ENCODE results near the gene TOM1L2. TPM values are rescaled to one million over a fixed set of nuclear protein-coding genes. Genes with fewer than 3 reads are reported as not detected.

TOM1L2 gene
- total and polyA plus RNA-seq, 11 donors: 122 to 345 (median 247) TPM

GRCh38 chr17:17979778-17980177 lies 7.6 kb upstream of the TOM1L2 start:
- DNase-seq (no peak), ATAC-seq (no peak)
- Histone ChIP-seq H3K4me3 (no peak overlapping the region), H3K4me1 (peaks cover 0 to 10% (median 0%) of the 10 kb centered on the region in 12 donors), H3K27me3 (no peaks in the 10 kb centered on the region), H3K9me3 (no peaks in the 10 kb centered on the region), H3K27ac (no peak overlapping the region), H3K36me3 (no peaks in the 10 kb centered on the region)
- TF ChIP-seq POLR2A (IDR thresholded peaks at IDR 0.05) (no peak), CTCF (IDR thresholded peaks at IDR 0.05) (no peak)
- WGBS, 4 donors: 79 to 100% (median 96%) methylated on average over 1 to 3 of the region's 3 CpGs
- intact Hi-C loops (cut with DNase I): loop anchor here in 2 of 10 donors (10.0 kb wide), 2 partner anchors 55 to 95 kb away; partner anchors contain the start of genes ATPAF2 (in 1 of the 2) and GID4 (in 1 of the 2)

- intact Hi-C loops (cut with DNase I): loop anchor here in 2 of 10 donors (10.0 kb wide), 2 partner anchors 56 to 94 kb away; partner anchors contain the start of genes ATPAF2 (in 1 of the 2) and GID4 (in 1 of the 2)
- ATAC-seq (no peak), DNase-seq (no peak)
- Histone ChIP-seq H3K27ac (no peak overlapping the region), H3K4me3 (no peak overlapping the region), H3K4me1 (peaks cover 0 to 10% (median 0%) of the 10 kb centered on the region in 12 donors), H3K36me3 (no peaks in the 10 kb centered on the region), H3K9me3 (no peaks in the 10 kb centered on the region), H3K27me3 (no peaks in the 10 kb centered on the region)
- TF ChIP-seq CTCF (IDR thresholded peaks at IDR 0.05) (no peak), POLR2A (IDR thresholded peaks at IDR 0.05) (no peak)
- 87 to 92% (median 89%) methylated on average over 13 to 14 of the region's 14 CpGs for WGBS, 4 donors
Measured at GRCh38 chr17:17978481-17979424, 6.6 kb upstream of the TOM1L2 start.

- Histone ChIP-seq H3K36me3 (no peaks in the 10 kb centered on the region), H3K27ac (no peak overlapping the region), H3K9me3 (no peaks in the 10 kb centered on the region), H3K27me3 (no peaks in the 10 kb centered on the region), H3K4me3 (no peak overlapping the region), H3K4me1 (peaks cover 0 to 19% (median 5%) of the 10 kb centered on the region in 12 donors)
- TF ChIP-seq CTCF (IDR thresholded peaks at IDR 0.05) (no peak), POLR2A (IDR thresholded peaks at IDR 0.05) (no peak)
- 87 to 91% (median 89%) methylated on average over 8 to 10 of the region's 10 CpGs for WGBS, 4 donors
- intact Hi-C loops (cut with DNase I): loop anchor here in 2 of 10 donors (10.0 kb wide), 2 partner anchors 58 to 92 kb away; partner anchors contain the start of genes ATPAF2 (in 1 of the 2) and GID4 (in 1 of the 2)
- DNase-seq: no peak
- ATAC-seq: no peak
Measured at GRCh38 chr17:17976931-17977570, 4.9 kb upstream of the TOM1L2 start.

GRCh38 chr17:17975436-17975835 lies 3.2 kb upstream of the TOM1L2 start:
- intact Hi-C loops (cut with DNase I): loop anchor here in 2 of 10 donors (10.0 kb wide), 2 partner anchors 59 to 91 kb away; partner anchors contain the start of genes ATPAF2 (in 1 of the 2) and GID4 (in 1 of the 2)
- Histone ChIP-seq H3K36me3 (no peaks in the 10 kb centered on the region), H3K4me3 (no peak overlapping the region), H3K27ac (no peak overlapping the region), H3K27me3 (no peaks in the 10 kb centered on the region), H3K9me3 (no peaks in the 10 kb centered on the region), H3K4me1 (peaks cover 3 to 32% (median 16%) of the 10 kb centered on the region in 12 donors)
- 75 to 84% (median 77%) methylated on average over 8 of the region's 8 CpGs for WGBS, 4 donors
- TF ChIP-seq CTCF (IDR thresholded peaks at IDR 0.05) (no peak), POLR2A (IDR thresholded peaks at IDR 0.05) (no peak)
- no peak for DNase-seq
- no peak for ATAC-seq

Measured in heart left ventricle (tissue), 16 donors.